Heart left ventricle (tissue), 13 donors: ENCODE measurements around the gene GLP1R.

Experiments
- POLR2A ChIP-seq, 2 donors: fragments of 450-650 bp; IDR thresholded peaks; one replicate each; pipeline ENCODE4 v1.6.1; 2017; ENCODE audit warnings: antibody characterized with exemption in 2 of 2, mild to moderate bottlenecking in 2 of 2, moderate library complexity in 2 of 2
- TF ChIP-seq, protein P1 (sequence below), 12 donors: fragments of 200-600 bp; sonication (generic) in 4 of 12; IDR thresholded peaks; one replicate each; pipeline versions ENCODE4 v1.5.0 to v1.8.0; 2018 to 2022; ENCODE audit warnings: antibody characterized with exemption in 12 of 12, mild to moderate bottlenecking in 5 of 12
- donor health status: ischemic (EF 13 %, LVEDD 7.1; RV severe dilation, severe dysfunction).
- donor health status: DM: no; HTN: yes; CAD: no.
- donor health status: DM: no; HTN: no; CAD: no.
- donor health status: ischemic (EF 25% LVEDD 6.9; RV normal size, moderate dysfunction).
- donor health status: ischemic (EF 25% LVEDD 5.7; RV mildly dilated, moderate dysfunction).
- donor health status: ischemic (EF 35%, LVEDD 5.7; RV mildly dilated, moderate dysfunction).
- donor health status: nonischemic (EF 11% LVEDD 7.7; RV severe dilation, severe dysfunction).
- donor health status: DM: yes; HTN: yes; CAD: no.
- donor health status: PGD.
- donor health status: ischemic (EF 29% LVEDD 5.4; RV normal size, mild dysfunction).
- donor health status: nonischemic (EF 23%, LVEDD 6.1; RV moderate dilation, normal function).

DNA sequence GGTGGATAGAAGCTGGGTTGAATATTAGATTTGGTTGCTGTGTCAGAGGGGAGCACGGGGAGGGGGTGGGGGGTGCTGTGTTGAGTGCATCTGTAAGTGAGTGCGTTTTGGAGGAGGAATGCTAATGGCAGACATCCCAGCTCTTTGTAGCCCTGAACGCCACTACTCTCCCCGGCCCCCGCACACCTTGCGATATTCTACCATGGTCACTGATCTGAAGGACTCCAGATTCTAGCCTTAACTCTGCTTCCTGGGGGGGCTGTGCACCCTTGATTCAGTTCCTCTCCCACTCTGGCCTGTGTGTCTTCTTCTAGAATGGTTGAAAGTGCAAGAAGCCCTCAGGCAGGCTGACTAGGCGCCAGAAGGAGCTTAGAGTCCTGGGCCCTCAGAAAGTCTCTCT, 7.1 kb downstream of the GLP1R start:
- TF ChIP-seq, protein P1, sequence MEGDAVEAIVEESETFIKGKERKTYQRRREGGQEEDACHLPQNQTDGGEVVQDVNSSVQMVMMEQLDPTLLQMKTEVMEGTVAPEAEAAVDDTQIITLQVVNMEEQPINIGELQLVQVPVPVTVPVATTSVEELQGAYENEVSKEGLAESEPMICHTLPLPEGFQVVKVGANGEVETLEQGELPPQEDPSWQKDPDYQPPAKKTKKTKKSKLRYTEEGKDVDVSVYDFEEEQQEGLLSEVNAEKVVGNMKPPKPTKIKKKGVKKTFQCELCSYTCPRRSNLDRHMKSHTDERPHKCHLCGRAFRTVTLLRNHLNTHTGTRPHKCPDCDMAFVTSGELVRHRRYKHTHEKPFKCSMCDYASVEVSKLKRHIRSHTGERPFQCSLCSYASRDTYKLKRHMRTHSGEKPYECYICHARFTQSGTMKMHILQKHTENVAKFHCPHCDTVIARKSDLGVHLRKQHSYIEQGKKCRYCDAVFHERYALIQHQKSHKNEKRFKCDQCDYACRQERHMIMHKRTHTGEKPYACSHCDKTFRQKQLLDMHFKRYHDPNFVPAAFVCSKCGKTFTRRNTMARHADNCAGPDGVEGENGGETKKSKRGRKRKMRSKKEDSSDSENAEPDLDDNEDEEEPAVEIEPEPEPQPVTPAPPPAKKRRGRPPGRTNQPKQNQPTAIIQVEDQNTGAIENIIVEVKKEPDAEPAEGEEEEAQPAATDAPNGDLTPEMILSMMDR (IDR thresholded peaks at IDR 0.05) = no peak
- no peak for TF ChIP-seq POLR2A (IDR thresholded peaks at IDR 0.05)
